CD8-positive, alpha-beta memory T cell (primary cell): ENCODE data around the gene PRKCB. TPM values are rescaled to one million over a fixed set of nuclear protein-coding genes. Genes with fewer than 3 reads are reported as not detected.

Source experiments
- CTCF ChIA-PET: fragments of 350-600 bp; sonication (Branson Sonifier 250); formaldehyde crosslinking; loops from one replicate; lab custom pipeline; 2021; ENCODE audit warnings: antibody characterized with exemption; lab: Charles Lee
- POLR2A ChIA-PET: fragments of 350-600 bp; sonication (Branson Sonifier 250); formaldehyde crosslinking; loops from one replicate; lab custom pipeline; 2021; ENCODE audit warnings: antibody characterized with exemption; lab: Charles Lee
- DNase-seq, 5 donors: peaks; one replicate each; pipeline versions ENCODE4 v3.0.0 to v3.0.0-alpha.2; 2020 to 2022; ENCODE audit warnings: mixed read lengths in 1 of 5
- H3K27ac ChIP-seq: one replicate; pipeline ENCODE4 v1.7.0; 2013; ENCODE audit warnings: low read depth, mild to moderate bottlenecking, low read length, moderate library complexity
- H3K27me3 ChIP-seq: 2 replicates; pipeline ENCODE4 v1.7.0; 2013; ENCODE audit warnings: low read length, mild to moderate bottlenecking; ENCODE audit not compliant: insufficient read depth, poor library complexity, severe bottlenecking
- H3K36me3 ChIP-seq: 2 replicates; pipeline ENCODE4 v1.7.0; 2013; ENCODE audit warnings: mild to moderate bottlenecking, low read length, moderate library complexity; ENCODE audit not compliant: insufficient read depth
- H3K4me1 ChIP-seq: 2 replicates; pipeline ENCODE4 v1.7.0; 2013; ENCODE audit warnings: mild to moderate bottlenecking, low read length, moderate library complexity; ENCODE audit not compliant: insufficient read depth
- H3K4me3 ChIP-seq: 2 replicates; pipeline ENCODE4 v1.7.0; 2013; ENCODE audit warnings: mild to moderate bottlenecking, low read length
- H3K9me3 ChIP-seq: 2 replicates; pipeline ENCODE4 v1.7.0; 2013; ENCODE audit warnings: mild to moderate bottlenecking, low read length
- H3K27ac Mint-ChIP-seq, 8 donors: one replicate each; pipeline ENCODE4 v1.8.0; 2020 to 2021; ENCODE audit warnings: mixed read lengths in 8 of 8, mild to moderate bottlenecking in 6 of 8, inconsistent platforms in 3 of 8, moderate library complexity in 3 of 8
- H3K27me3 Mint-ChIP-seq, 2 donors: one replicate each; pipeline ENCODE4 v1.8.0; 2020 to 2021; ENCODE audit warnings: mixed read lengths in 2 of 2, mild to moderate bottlenecking in 1 of 2, moderate library complexity in 1 of 2
- H3K36me3 Mint-ChIP-seq, 3 donors: one replicate each; pipeline ENCODE4 v1.8.0; 2020 to 2021; ENCODE audit warnings: mixed read lengths in 3 of 3, inconsistent platforms in 1 of 3, mild to moderate bottlenecking in 1 of 3
- H3K4me1 Mint-ChIP-seq, 3 donors: one replicate each; pipeline ENCODE4 v1.8.0; 2020 to 2021; ENCODE audit warnings: mixed read lengths in 3 of 3, inconsistent platforms in 1 of 3, mild to moderate bottlenecking in 1 of 3
- H3K4me3 Mint-ChIP-seq, 7 donors: one replicate each; pipeline ENCODE4 v1.8.0; 2020 to 2021; ENCODE audit warnings: mixed read lengths in 7 of 7, mild to moderate bottlenecking in 6 of 7, moderate library complexity in 4 of 7, inconsistent platforms in 2 of 7
- H3K9me3 Mint-ChIP-seq, 5 donors: one replicate each; pipeline ENCODE4 v1.8.0; 2020 to 2022; ENCODE audit warnings: mixed read lengths in 5 of 5, mild to moderate bottlenecking in 3 of 5, moderate library complexity in 2 of 5, inconsistent platforms in 1 of 5
- polyA plus RNA-seq: library from polyadenylated mRNA; unstranded; fragments of 300-500 nt; fragmentation: Illumina TruSeq; gene quantifications from one replicate; pipeline ENCODE4 v1.2.3, GENCODE V29; 2021
- total RNA-seq, 2 experiments: library from RNA; stranded (reverse); gene quantifications; one replicate each; pipeline ENCODE4 v1.2.3, GENCODE V29; 2021

The PRKCB gene
- total and polyA plus RNA-seq, 3 experiments from 2014 or later: 96.5 to 136 (median 98.2) TPM

DNA sequence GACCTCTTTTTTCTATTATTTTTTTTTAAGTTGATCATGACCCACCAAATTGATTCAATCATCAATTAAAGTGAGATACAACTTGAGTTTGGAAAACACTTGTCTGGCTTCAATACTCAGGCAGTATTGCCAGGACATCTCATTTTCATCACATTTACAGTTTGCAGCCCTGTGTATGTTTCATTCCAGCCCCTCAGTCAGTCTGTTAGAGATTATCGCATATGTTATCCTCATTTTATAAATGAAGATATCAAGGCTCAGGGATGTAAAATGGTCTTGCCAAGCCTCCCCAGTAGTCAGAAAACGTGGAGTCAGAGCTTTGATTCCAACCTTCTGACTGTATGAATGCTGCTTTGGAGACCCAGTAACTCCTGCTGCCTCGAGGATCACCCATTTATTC is 333.1 kb downstream of the PRKCB start:
- peak overlapping the region in 1 of 8 donors; percentile 77 for H3K27ac Mint-ChIP-seq

DNA sequence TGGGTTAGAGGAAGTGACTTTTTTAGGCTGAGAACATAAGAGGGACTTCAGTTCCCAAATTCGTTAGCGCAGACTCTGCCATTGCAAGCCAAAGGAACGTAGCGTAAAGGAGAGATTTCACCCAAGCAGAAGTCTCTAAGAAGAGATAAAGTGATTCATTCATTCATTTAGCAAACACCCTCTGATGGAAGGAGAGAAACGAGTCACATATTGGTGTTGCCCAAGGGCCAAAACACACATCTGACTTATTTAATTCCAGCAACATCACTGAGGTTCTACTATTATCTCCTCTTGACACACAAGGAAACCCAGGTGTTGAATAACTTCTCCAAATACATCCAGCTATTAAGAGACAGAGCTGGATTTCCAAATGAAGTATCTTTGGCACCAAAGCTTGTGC is 334.6 kb downstream of the PRKCB start:
- no peak overlapping the region for H3K4me3 Mint-ChIP-seq
- peaks cover 14 to 80% (median 40%) of the 10 kb centered on the region in 3 donors for H3K36me3 Mint-ChIP-seq
- H3K27ac Mint-ChIP-seq: peak overlapping the region in 1 of 8 donors; percentile 18
- no peaks in the 10 kb centered on the region for H3K9me3 ChIP-seq
- H3K36me3 ChIP-seq: peaks cover 25% of the 10 kb centered on the region
- no peak overlapping the region for H3K27ac ChIP-seq
- peaks cover 0 to 1% of the 10 kb centered on the region in 2 donors for H3K27me3 Mint-ChIP-seq
- no peak for DNase-seq
- H3K27me3 ChIP-seq: no peaks in the 10 kb centered on the region
- POLR2A ChIA-PET: no interaction called here
- no peaks in the 10 kb centered on the region for H3K4me1 ChIP-seq
- H3K4me1 Mint-ChIP-seq: peaks cover 3 to 16% (median 10%) of the 10 kb centered on the region in 3 donors
- no peaks in the 10 kb centered on the region for H3K9me3 Mint-ChIP-seq
- no peak overlapping the region for H3K4me3 ChIP-seq
- CTCF ChIA-PET: no interaction called here

More for the DNA sequence above, 333.1 kb downstream of the PRKCB start:
- H3K9me3 Mint-ChIP-seq: no peaks in the 10 kb centered on the region
- H3K27ac ChIP-seq: no peak overlapping the region
- no peak for DNase-seq
- no peaks in the 10 kb centered on the region for H3K9me3 ChIP-seq
- peaks cover 15% of the 10 kb centered on the region for H3K36me3 ChIP-seq
- no peaks in the 10 kb centered on the region for H3K27me3 ChIP-seq
- H3K27me3 Mint-ChIP-seq: peaks cover 0 to 1% of the 10 kb centered on the region in 2 donors
- H3K4me1 Mint-ChIP-seq: peaks cover 3 to 16% (median 13%) of the 10 kb centered on the region in 3 donors
- ChIA-PET CTCF (no interaction called here), POLR2A (no interaction called here)
- no peak overlapping the region for H3K4me3 ChIP-seq
- H3K36me3 Mint-ChIP-seq: peaks cover 14 to 77% (median 37%) of the 10 kb centered on the region in 3 donors
- no peaks in the 10 kb centered on the region for H3K4me1 ChIP-seq
- H3K4me3 Mint-ChIP-seq: no peak overlapping the region

DNA sequence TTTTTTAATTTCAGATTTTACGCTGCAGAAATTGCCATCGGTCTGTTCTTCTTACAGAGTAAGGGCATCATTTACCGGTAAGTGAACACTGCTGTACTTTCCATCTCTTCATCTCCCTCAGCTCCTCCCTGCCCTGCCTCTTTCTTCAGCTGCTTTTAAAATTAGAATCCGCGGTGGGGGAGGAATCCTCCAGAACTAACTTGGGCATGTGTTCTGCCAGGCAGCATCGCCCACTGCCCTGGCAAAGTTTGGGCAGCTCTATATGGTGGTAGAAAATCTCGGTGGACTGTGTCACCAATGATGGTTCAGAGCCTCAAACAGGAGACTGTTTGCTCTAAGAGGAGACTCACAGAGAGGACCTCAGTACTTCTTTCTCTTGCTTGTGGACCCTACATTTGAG is 338.7 kb downstream of the PRKCB start:
- peaks cover 0 to 1% of the 10 kb centered on the region in 2 donors for H3K27me3 Mint-ChIP-seq
- H3K9me3 Mint-ChIP-seq: no peaks in the 10 kb centered on the region
- H3K4me3 Mint-ChIP-seq: no peak overlapping the region
- Histone ChIP-seq H3K4me3 (no peak overlapping the region), H3K9me3 (no peaks in the 10 kb centered on the region), H3K27ac (no peak overlapping the region), H3K4me1 (no peaks in the 10 kb centered on the region), H3K27me3 (no peaks in the 10 kb centered on the region), H3K36me3 (peaks cover 41% of the 10 kb centered on the region)
- ChIA-PET CTCF (no interaction called here), POLR2A (no interaction called here)
- peaks cover 27 to 92% (median 41%) of the 10 kb centered on the region in 3 donors for H3K36me3 Mint-ChIP-seq
- DNase-seq: no peak
- H3K27ac Mint-ChIP-seq: no peak overlapping the region
- H3K4me1 Mint-ChIP-seq: peaks cover 0 to 2% (median 0%) of the 10 kb centered on the region in 3 donors

GRCh38 chr16:24174957-24175356 is 339.2 kb downstream of the PRKCB start:
- no peak overlapping the region for H3K27ac Mint-ChIP-seq
- peaks cover 41% of the 10 kb centered on the region for H3K36me3 ChIP-seq
- H3K27me3 Mint-ChIP-seq: peaks cover 0 to 1% of the 10 kb centered on the region in 2 donors
- no peaks in the 10 kb centered on the region for H3K4me1 ChIP-seq
- H3K27ac ChIP-seq: no peak overlapping the region
- no peaks in the 10 kb centered on the region for H3K27me3 ChIP-seq
- peaks cover 0 to 2% (median 0%) of the 10 kb centered on the region in 3 donors for H3K4me1 Mint-ChIP-seq
- ChIA-PET CTCF (no interaction called here), POLR2A (no interaction called here)
- DNase-seq: no peak
- H3K9me3 Mint-ChIP-seq: no peaks in the 10 kb centered on the region
- H3K4me3 Mint-ChIP-seq: no peak overlapping the region
- H3K36me3 Mint-ChIP-seq: peaks cover 27 to 95% (median 42%) of the 10 kb centered on the region in 3 donors
- H3K9me3 ChIP-seq: no peaks in the 10 kb centered on the region
- no peak overlapping the region for H3K4me3 ChIP-seq

GRCh38 chr16:24178496-24178895 is 342.7 kb downstream of the PRKCB start:
- H3K9me3 ChIP-seq: no peaks in the 10 kb centered on the region
- no peak overlapping the region for H3K27ac ChIP-seq
- Mint-ChIP-seq H3K27ac (no peak overlapping the region), H3K4me1 (peaks cover 0 to 2% (median 0%) of the 10 kb centered on the region in 3 donors), H3K4me3 (no peak overlapping the region), H3K9me3 (no peaks in the 10 kb centered on the region), H3K27me3 (no peaks in the 10 kb centered on the region), H3K36me3 (peaks cover 21 to 93% (median 32%) of the 10 kb centered on the region in 3 donors)
- H3K4me3 ChIP-seq: no peak overlapping the region
- ChIA-PET CTCF (no interaction called here), POLR2A (no interaction called here)
- no peaks in the 10 kb centered on the region for H3K27me3 ChIP-seq
- H3K4me1 ChIP-seq: no peaks in the 10 kb centered on the region
- DNase-seq: no peak
- H3K36me3 ChIP-seq: peaks cover 37% of the 10 kb centered on the region

DNA sequence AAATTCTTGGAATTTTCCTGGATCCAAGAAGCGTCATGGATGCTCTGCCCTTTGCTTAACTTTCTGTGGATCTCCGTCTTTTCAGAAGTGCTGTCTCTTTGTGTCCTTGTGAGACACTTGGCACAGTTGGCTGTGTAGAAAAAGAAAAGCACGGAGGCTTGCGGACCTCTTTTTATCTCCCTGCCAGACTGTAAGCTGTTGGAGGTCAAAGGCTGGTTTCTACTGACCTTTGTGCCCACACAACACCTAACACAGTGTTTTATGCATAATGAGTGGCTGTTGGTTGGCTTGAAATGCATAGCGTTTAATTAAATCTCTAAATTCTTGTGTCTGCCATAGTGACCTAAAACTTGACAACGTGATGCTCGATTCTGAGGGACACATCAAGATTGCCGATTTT is 344.7 kb downstream of the PRKCB start:
- Mint-ChIP-seq H3K36me3 (peaks cover 19 to 90% (median 26%) of the 10 kb centered on the region in 3 donors), H3K4me3 (no peak overlapping the region), H3K27me3 (no peaks in the 10 kb centered on the region), H3K27ac (no peak overlapping the region), H3K9me3 (no peaks in the 10 kb centered on the region), H3K4me1 (peaks cover 0 to 2% (median 0%) of the 10 kb centered on the region in 3 donors)
- no peaks in the 10 kb centered on the region for H3K4me1 ChIP-seq
- ChIA-PET CTCF (no interaction called here), POLR2A (no interaction called here)
- H3K27me3 ChIP-seq: no peaks in the 10 kb centered on the region
- no peak overlapping the region for H3K27ac ChIP-seq
- no peak overlapping the region for H3K4me3 ChIP-seq
- DNase-seq: no peak
- H3K9me3 ChIP-seq: no peaks in the 10 kb centered on the region
- peaks cover 30% of the 10 kb centered on the region for H3K36me3 ChIP-seq

- Histone ChIP-seq H3K4me3 (no peak overlapping the region), H3K27ac (no peak overlapping the region), H3K4me1 (peaks cover 5% of the 10 kb centered on the region), H3K27me3 (no peaks in the 10 kb centered on the region), H3K36me3 (peaks cover 29% of the 10 kb centered on the region), H3K9me3 (no peaks in the 10 kb centered on the region)
- Mint-ChIP-seq H3K4me3 (peak overlapping the region in 1 of 7 donors; percentile 49), H3K27ac (peak overlapping the region in 7 of 8 donors; percentile 22 to 81 (median 54)), H3K36me3 (peaks cover 25 to 85% (median 25%) of the 10 kb centered on the region in 3 donors), H3K4me1 (peaks cover 22 to 40% (median 36%) of the 10 kb centered on the region in 3 donors), H3K27me3 (no peaks in the 10 kb centered on the region), H3K9me3 (no peaks in the 10 kb centered on the region)
- CTCF ChIA-PET: no interaction called here
- no peak for DNase-seq
- POLR2A ChIA-PET: no interaction called here
These were observed 352.3 kb downstream of the PRKCB start for GRCh38 chr16:24188021-24188542.

- H3K4me1 ChIP-seq: peaks cover 5% of the 10 kb centered on the region
- no peak overlapping the region for H3K27ac ChIP-seq
- CTCF ChIA-PET: interaction anchor here (0.7 kb wide), 1 partner anchor 17 kb away, joined by 4 read pairs; no protein-coding TSS in a partner anchor
- H3K4me3 Mint-ChIP-seq: peak overlapping the region in 5 of 7 donors; percentile 6 to 43 (median 33)
- no peak overlapping the region for H3K4me3 ChIP-seq
- peaks cover 25 to 83% (median 27%) of the 10 kb centered on the region in 3 donors for H3K36me3 Mint-ChIP-seq
- peaks cover 29% of the 10 kb centered on the region for H3K36me3 ChIP-seq
- H3K9me3 ChIP-seq: no peaks in the 10 kb centered on the region
- peak overlapping the region; percentile 2 to 92 (median 62) for H3K27ac Mint-ChIP-seq
- H3K9me3 Mint-ChIP-seq: no peaks in the 10 kb centered on the region
- no peaks in the 10 kb centered on the region for H3K27me3 Mint-ChIP-seq
- DNase-seq: no peak
- POLR2A ChIA-PET: no interaction called here
- H3K4me1 Mint-ChIP-seq: peaks cover 24 to 40% (median 36%) of the 10 kb centered on the region in 3 donors
- no peaks in the 10 kb centered on the region for H3K27me3 ChIP-seq
These were observed 353.1 kb downstream of the PRKCB start for GRCh38 chr16:24188751-24189318.
